Rectal smooth muscle tissue (tissue), 1 donor: ENCODE data around the gene RNASEH2A.

Source experiments
- H3K27ac ChIP-seq: one replicate; pipeline ENCODE4 v1.7.0; 2013; ENCODE audit warnings: low read depth, low read length, inconsistent platforms
- H3K27me3 ChIP-seq: one replicate; pipeline ENCODE4 v1.7.0; 2013; ENCODE audit warnings: low read length; ENCODE audit not compliant: control insufficient read depth, insufficient read depth
- H3K36me3 ChIP-seq: one replicate; pipeline ENCODE4 v1.7.0; 2013; ENCODE audit warnings: low read length; ENCODE audit not compliant: control insufficient read depth, insufficient read depth
- H3K4me1 ChIP-seq: one replicate; pipeline ENCODE4 v1.7.0; 2013; ENCODE audit warnings: low read length; ENCODE audit not compliant: control insufficient read depth, insufficient read depth
- H3K4me3 ChIP-seq: one replicate; pipeline ENCODE4 v1.7.0; 2013; ENCODE audit warnings: low read length
- H3K9ac ChIP-seq: one replicate; pipeline ENCODE4 v1.7.0; 2013; ENCODE audit warnings: low read length

RNASEH2A gene

DNA sequence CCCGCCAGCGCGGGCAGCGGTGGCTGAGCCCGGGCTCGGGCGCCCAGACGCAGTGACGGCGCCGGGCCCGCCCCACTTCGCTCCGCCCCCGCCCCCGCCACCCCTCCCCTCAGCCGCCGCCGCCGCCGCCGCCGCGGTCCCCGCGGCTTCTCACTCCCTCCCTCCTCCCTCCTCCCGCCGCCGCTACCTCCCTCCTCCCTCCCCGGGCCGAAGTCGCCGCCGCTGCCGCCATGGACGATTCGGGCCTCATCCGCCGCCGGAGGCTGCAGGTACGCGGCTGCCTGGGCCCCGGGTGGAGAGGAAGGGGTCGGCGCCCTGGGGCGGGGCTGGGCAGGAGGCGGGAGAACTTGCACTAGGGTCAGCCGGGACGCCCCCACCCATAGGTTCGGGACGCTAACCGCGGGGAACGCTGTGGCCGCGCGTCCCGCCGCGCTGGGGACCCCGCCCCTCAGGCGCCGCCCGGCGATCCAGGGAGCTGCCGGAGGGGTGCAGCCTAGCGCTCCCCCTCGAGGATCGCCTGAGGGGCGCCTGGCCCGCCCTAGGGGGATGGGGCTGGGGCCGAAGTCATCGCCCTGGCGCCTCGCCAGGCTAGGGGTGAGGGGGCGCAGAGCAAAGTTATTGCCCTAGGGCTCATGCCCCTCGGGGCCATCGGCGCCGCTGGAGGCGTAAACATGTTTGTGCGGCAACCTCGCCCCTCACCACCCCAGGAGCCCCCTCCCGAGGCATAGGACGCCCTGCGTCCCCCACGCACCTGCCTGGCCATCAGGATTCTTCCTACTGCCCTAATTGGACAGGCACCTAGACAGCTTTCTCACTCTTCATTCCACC is 27.6 kb downstream of the RNASEH2A start:
- no peaks in the 10 kb centered on the region for H3K36me3 ChIP-seq
- no peak overlapping the region for H3K27ac ChIP-seq
- no peaks in the 10 kb centered on the region for H3K4me1 ChIP-seq
- peak overlapping the region; percentile 19 for H3K4me3 ChIP-seq
- H3K27me3 ChIP-seq: peaks cover 43% of the 10 kb centered on the region
- H3K9ac ChIP-seq: no peak overlapping the region

DNA sequence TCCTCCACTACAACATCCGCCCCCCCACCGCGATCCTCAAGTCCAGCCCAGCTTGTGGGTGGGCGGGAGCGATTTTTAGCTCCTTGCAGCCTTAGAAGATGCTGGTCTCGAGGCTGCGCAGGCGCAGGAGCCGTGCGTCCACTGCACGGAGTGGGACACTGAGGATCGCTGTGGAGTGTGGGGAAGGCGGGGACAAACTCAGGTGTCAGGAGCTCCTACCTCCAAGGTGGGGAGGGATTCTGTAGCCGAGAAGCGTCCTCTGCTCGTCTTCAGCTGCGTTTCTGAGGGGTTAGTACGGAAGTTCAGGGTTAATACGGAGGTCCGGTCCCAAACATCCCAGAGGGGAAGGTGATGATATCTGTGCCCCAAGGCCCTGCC is 28.2 kb downstream of the RNASEH2A start, which contains the start of gene RTBDN:
Gene RTBDN, minus strand, starts transcription at position 14 of the 378 bp plus-strand sequence. CDS start 4,600 bp downstream, outside the sequence.
- Histone ChIP-seq H3K4me1 (no peaks in the 10 kb centered on the region), H3K9ac (no peak within 1 kb of the TSS), H3K27ac (no peak within 1 kb of the TSS), H3K4me3 (peak within 1 kb of the TSS; percentile 19), H3K27me3 (peaks cover 42% of the 10 kb centered on the region), H3K36me3 (no peaks in the 10 kb centered on the region)

DNA sequence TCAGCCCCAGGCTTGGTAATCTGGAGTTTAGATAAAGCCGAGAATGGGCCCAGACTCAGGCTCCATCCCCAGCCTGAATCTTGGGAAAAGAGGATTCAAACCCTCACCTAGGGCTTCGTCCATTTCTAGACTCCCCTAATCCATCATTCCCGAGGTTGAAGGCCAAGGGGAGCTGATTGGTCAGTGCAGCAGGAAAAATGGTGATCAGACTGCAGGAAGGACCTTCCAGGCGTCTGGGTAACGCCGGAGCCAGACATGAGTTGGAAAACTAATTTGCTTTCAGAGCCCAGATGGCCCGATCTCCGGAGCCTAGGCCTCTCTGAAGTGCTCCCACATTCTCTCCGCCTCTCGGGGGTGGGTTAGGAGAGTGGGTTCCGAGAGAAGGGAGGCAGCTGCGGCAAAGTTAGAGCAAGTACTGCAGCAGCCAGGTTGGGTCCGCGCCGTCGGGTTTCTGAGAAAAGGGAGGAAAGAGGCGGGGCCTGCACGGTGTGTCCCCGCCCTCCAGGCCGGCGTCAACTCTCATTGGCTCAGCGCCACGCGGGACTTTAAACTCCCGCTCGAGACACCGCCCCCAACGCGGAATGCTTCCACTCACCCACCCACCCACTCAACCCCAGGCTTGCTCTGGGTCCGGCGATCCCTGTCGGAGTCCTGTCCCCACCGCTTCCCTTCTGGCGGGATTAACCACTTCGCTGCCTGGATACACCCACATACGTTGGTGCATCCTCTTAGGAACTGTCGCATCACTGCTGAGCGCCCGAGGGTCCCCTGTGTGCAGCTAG is 28.8 kb downstream of the RNASEH2A start:
- no peaks in the 10 kb centered on the region for H3K4me1 ChIP-seq
- H3K27ac ChIP-seq: no peak overlapping the region
- H3K4me3 ChIP-seq: no peak overlapping the region
- H3K27me3 ChIP-seq: peaks cover 37% of the 10 kb centered on the region
- no peaks in the 10 kb centered on the region for H3K36me3 ChIP-seq
- H3K9ac ChIP-seq: no peak overlapping the region

DNA sequence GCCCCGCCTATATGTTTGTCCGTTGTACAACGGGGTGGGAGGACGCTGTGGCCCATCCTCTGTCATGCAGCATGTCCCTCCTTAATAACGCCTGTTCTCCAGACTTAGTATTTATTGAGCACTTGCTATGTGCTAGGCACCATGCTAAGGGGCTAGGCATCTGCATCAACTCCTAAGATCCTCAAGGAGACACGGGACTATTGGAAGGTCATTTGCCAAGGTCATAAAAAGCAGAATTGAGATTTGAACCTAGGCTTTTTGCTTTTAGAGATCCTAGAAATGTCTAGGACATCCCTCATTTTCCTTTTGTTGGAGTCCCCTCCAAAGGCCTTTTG is 30.1 kb downstream of the RNASEH2A start:
- no peaks in the 10 kb centered on the region for H3K36me3 ChIP-seq
- H3K27ac ChIP-seq: no peak overlapping the region
- H3K4me1 ChIP-seq: no peaks in the 10 kb centered on the region
- no peak overlapping the region for H3K4me3 ChIP-seq
- no peak overlapping the region for H3K9ac ChIP-seq
- H3K27me3 ChIP-seq: peaks cover 42% of the 10 kb centered on the region

DNA sequence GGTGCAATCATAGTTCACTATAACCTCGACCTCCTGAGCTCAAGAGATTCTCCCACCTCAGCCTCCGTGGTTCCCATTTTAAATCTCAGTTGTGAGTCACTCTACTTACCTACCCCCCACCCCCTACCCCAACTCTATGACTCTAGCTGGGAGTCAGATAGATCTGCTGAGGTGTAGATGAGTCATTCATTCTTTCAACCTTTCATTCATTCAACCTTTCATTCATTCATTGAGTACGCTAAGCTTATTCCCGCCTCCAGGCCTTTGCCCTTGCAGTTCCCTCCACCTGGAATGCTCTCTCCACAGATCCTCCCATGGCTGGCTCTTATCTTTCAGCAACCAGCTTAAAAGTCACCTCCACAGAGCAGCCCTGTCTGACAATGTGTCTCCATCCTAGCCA is 30.8 kb downstream of the RNASEH2A start:
- Histone ChIP-seq H3K27ac (no peak overlapping the region), H3K9ac (no peak overlapping the region), H3K27me3 (peaks cover 43% of the 10 kb centered on the region), H3K4me1 (no peaks in the 10 kb centered on the region), H3K36me3 (no peaks in the 10 kb centered on the region), H3K4me3 (no peak overlapping the region)

DNA sequence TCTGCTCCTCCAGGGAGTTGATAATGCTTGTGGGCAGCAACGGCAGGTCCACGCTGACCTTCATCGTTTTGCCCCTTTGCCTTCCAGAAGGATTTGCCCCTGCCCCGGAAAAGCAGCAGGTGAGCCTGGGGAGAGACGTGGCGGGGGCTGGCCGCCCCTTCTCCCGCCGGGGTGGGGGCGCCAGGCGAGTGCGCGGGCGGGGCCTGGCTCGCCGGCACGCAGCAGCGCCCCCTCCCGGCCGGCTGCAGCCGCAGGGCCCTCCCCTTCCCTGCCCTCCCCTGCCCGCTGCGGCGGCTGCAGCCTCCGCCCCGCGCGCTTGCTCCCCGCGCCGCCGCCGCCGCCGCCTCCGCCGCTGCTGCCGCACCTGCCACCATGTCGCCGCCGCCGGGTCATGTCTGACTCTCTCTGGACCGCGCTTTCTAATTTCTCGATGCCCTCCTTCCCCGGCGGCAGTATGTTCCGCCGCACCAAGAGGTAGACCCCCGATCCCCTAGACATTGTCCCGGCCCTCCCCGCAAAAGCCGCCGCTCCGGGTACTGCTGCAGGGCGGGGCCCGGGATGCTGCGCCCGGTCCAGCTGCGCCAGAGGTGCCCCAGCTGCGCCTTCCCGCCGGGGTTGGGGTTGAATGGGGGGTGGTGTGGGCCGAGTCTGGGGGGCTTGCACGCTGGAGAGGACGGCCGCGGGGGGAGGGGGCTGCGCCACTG is 31.9 kb downstream of the RNASEH2A start, which contains the start of gene MAST1:
Gene MAST1, plus strand, starts transcription at position 334 of the 704 bp plus-strand sequence. Its CDS starts 58 bp downstream, at position 392.
- Histone ChIP-seq H3K27ac (no peak within 1 kb of the TSS), H3K27me3 (peaks cover 36% of the 10 kb centered on the region), H3K4me1 (no peaks in the 10 kb centered on the region), H3K9ac (no peak within 1 kb of the TSS), H3K36me3 (no peaks in the 10 kb centered on the region), H3K4me3 (no peak within 1 kb of the TSS)

DNA sequence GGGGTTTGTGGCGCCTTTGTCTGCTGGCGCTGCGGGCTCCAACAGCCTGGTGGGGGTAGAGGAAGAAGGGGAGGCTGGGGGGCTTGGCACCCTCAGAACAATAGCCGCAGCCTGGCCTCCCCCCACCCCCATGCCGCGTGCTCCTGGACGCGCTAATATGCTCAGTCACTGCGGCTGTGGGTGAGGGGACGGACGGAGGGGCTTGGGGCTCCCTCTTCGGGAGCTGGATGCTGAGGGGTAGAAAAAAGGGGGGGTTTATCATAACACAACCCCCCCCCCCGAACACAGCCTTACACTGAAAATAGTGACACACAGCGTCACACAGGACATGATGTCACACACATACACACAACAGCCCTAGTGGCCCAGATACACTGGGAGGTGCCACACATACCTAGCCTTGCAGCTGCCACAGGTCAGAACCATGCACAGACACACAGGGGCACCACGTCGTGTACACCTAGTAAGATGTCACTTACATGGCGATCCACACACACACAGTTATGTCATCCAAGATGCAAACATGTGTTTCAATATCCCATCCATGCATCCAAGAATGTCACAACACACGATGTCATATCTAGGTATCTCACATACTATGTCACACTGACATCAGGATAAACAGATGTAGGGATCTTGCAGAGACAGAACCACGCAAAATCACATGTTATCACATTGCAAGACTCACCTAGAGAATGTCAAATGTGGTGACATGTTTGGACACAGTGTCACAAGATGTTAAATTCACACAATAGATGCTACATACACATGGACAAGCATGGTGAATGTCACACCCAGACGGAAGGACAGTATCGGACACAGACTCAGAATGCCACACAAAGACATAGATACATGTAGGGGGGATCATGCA is 32.7 kb downstream of the RNASEH2A start:
- no peaks in the 10 kb centered on the region for H3K4me1 ChIP-seq
- peaks cover 35% of the 10 kb centered on the region for H3K27me3 ChIP-seq
- H3K4me3 ChIP-seq: no peak overlapping the region
- no peak overlapping the region for H3K9ac ChIP-seq
- H3K36me3 ChIP-seq: no peaks in the 10 kb centered on the region
- no peak overlapping the region for H3K27ac ChIP-seq

DNA sequence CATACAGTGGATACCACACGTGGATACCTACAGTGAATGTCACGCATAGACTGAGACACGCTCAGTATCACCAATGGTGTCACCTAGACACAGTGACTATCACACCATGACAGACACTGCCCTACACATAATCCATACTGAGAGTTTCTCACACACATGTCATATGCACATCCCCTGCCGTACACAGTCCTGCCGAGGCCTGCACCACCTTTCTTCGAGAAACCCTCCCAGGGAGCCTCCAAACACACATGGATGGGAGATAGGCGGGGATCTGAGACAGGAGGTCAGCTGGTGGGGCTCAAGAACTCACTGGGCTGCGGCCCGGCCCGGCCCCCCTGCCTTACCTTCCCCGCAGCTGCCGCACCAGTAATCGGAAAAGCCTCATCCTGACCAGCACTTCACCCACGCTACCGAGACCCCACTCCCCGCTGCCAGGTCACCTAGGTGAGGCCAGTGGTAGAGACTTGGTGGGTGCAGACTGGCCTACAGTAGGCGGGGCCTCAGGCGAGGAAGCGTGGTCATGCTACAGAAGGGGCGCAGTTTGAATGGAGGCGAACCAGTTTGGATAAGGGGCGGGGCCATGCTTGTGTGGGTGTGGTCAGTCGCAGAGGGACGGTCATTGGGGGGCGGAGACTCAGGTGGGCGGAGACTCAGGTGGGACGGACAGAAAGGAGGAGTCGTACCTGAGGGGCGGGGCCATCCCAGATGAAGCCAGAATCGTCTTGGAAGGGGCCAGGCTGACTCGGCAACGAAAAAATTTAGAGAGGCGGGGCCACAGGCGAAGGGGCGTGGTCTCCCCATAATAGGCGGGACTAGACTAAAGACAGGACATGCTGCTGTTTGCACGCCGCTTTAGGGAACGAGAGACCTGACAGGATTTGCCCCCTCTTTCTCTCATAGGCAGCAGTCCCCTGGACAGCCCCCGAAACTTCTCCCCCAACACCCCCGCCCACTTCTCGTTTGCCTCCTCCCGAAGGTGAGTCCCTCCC is 34.0 kb downstream of the RNASEH2A start:
- Histone ChIP-seq H3K4me1 (no peaks in the 10 kb centered on the region), H3K36me3 (no peaks in the 10 kb centered on the region), H3K27me3 (peaks cover 22% of the 10 kb centered on the region), H3K9ac (no peak overlapping the region), H3K4me3 (no peak overlapping the region), H3K27ac (no peak overlapping the region)

DNA sequence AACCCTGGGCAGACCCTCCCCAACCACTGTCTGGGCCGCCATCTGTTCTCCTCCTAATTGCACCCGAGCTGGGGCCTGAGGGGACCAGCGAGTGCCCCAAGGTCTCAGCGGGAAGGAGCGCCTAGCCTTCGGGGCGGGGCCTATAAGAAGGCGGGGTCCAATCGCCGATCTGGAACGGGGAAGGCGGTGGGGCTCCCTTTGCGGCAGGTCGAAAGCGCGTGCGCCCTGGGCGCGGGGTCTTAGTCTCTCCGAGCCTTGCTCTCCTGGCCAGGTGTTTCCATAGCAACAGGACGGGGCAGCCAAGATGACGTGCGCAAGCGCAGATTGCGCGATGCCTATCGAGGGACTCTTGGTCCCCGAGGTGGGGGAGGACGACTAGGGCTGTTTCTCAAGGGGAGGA is 34.7 kb downstream of the RNASEH2A start:
- Histone ChIP-seq H3K27me3 (peaks cover 20% of the 10 kb centered on the region), H3K4me1 (no peaks in the 10 kb centered on the region), H3K36me3 (no peaks in the 10 kb centered on the region), H3K4me3 (no peak overlapping the region), H3K9ac (no peak overlapping the region), H3K27ac (no peak overlapping the region)

DNA sequence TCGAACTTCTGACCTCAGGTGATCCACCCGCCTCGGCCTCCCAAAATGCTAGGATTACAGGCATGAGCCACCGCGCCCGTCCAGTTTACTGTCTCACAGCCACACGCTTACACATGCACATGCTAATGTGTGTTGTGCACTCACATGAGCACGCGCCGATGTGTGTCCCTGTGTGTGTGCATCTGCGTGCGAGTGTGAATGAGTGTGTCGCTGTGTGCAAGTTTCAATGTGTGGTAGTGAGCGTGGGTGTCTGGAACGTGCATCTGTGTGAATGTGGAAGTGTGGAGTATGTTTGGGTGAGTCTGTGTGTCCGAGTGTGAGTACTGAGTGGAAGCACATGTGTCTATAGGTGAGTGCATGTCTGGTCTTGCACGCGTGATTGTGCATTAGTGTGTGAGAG is 36.1 kb downstream of the RNASEH2A start:
- Histone ChIP-seq H3K9ac (no peak overlapping the region), H3K27me3 (peaks cover 20% of the 10 kb centered on the region), H3K4me3 (no peak overlapping the region)

GRCh38 chr19:12843328-12843727 is 36.9 kb downstream of the RNASEH2A start:
- no peaks in the 10 kb centered on the region for H3K36me3 ChIP-seq
- peaks cover 17% of the 10 kb centered on the region for H3K27me3 ChIP-seq
- no peak overlapping the region for H3K4me3 ChIP-seq
- H3K4me1 ChIP-seq: no peaks in the 10 kb centered on the region
- no peak overlapping the region for H3K9ac ChIP-seq
- H3K27ac ChIP-seq: no peak overlapping the region

More for the DNA sequence above, 36.1 kb downstream of the RNASEH2A start:
- Histone ChIP-seq H3K36me3 (no peaks in the 10 kb centered on the region), H3K27ac (no peak overlapping the region), H3K4me1 (no peaks in the 10 kb centered on the region)
